H1 (cell line): Measurements from ENCODE around the gene OLR1. TPM values are rescaled to one million over a fixed set of nuclear protein-coding genes. Genes with fewer than 3 reads are reported as not detected.

Source experiments
- CTCF ChIA-PET: fragments of 300-600 bp; sonication (Branson Sonifier 250); formaldehyde crosslinking; loops from one replicate; lab custom pipeline; 2021; ENCODE audit not compliant: partially characterized antibody; lab: Charles Lee
- POLR2A ChIA-PET: fragments of 300-600 bp; sonication (Branson Sonifier 250); formaldehyde crosslinking; loops from one replicate; lab custom pipeline; 2021; ENCODE audit warnings: inconsistent platforms; ENCODE audit not compliant: partially characterized antibody; lab: Charles Lee
- DNase-seq, 2 experiments: peaks; one replicate each; pipeline versions ENCODE4 v3.0.0 to v3.0.0-alpha.2; 2010 to 2022; ENCODE audit warnings: low spot score in 2 of 2, low read depth in 1 of 2, mixed read lengths in 1 of 2
- FAIRE-seq: peaks from 2 replicates; lab custom pipeline; 2011; peaks lifted over from hg19 to GRCh38; lab: Jason Lieb, UNC
- H2AFZ ChIP-seq: 2 replicates; pipeline ENCODE4 v1.8.1; 2012; ENCODE audit warnings: low read length, inconsistent platforms
- H2AK5ac ChIP-seq: 2 replicates; pipeline ENCODE4 v1.6.1; 2013; ENCODE audit warnings: low read depth, low read length
- H2BK120ac ChIP-seq: replicated peaks from 2 replicates; pipeline ENCODE3; 2013; ENCODE audit warnings: low read depth, low read length, inconsistent platforms
- H2BK12ac ChIP-seq: 2 replicates; pipeline ENCODE4 v1.6.1; 2013; ENCODE audit warnings: low read depth, low read length
- H2BK15ac ChIP-seq: 2 replicates; pipeline ENCODE4 v1.6.1; 2013; ENCODE audit warnings: low read length
- H2BK20ac ChIP-seq: 2 replicates; pipeline ENCODE4 v1.6.1; 2013; ENCODE audit warnings: low read length
- H2BK5ac ChIP-seq: 2 replicates; pipeline ENCODE4 v1.6.1; 2013; ENCODE audit warnings: low read depth, low read length
- H3K14ac ChIP-seq: 2 replicates; pipeline ENCODE4 v1.6.1; 2013; ENCODE audit warnings: inconsistent platforms; ENCODE audit not compliant: insufficient read length
- H3K18ac ChIP-seq: 2 replicates; pipeline ENCODE4 v1.6.1; 2013; ENCODE audit warnings: low read length; ENCODE audit errors: extremely low read depth
- H3K23ac ChIP-seq: 2 replicates; pipeline ENCODE4 v1.6.1; 2013; ENCODE audit warnings: inconsistent platforms; ENCODE audit not compliant: insufficient read length
- H3K23me2 ChIP-seq: 2 replicates; pipeline ENCODE4 v1.6.1; 2013; ENCODE audit warnings: low read depth, low read length
- H3K27ac ChIP-seq: 2 replicates; pipeline ENCODE4 v1.6.1; 2011; ENCODE audit warnings: low read depth, low read length, inconsistent platforms
- H3K27me3 ChIP-seq, 4 experiments: replicated peaks in 1 of 4; 1 replicate in 1 of 4; 2 replicates in 3 of 4; pipeline versions ENCODE4 v1.6.1 to v1.8.1; 2011 to 2013; ENCODE audit warnings: low read length in 3 of 4, mild to moderate bottlenecking in 3 of 4, inconsistent platforms in 2 of 4, mixed read lengths in 2 of 4, moderate library complexity in 1 of 4; ENCODE audit not compliant: control insufficient read depth in 3 of 4, insufficient read depth in 3 of 4; ENCODE audit errors: extremely low read depth in 1 of 4
- H3K36me3 ChIP-seq, 4 experiments: 2 replicates each; pipeline versions ENCODE4 v1.6.1 to v1.8.1; 2011 to 2013; ENCODE audit warnings: mild to moderate bottlenecking in 4 of 4, low read length in 3 of 4, moderate library complexity in 2 of 4, control low read depth in 1 of 4, inconsistent platforms in 1 of 4; ENCODE audit not compliant: insufficient read depth in 4 of 4, control insufficient read depth in 2 of 4
- H3K4ac ChIP-seq: replicated peaks from 2 replicates; pipeline ENCODE3; 2013; ENCODE audit warnings: low read length, low read depth, mixed read lengths, inconsistent platforms; ENCODE audit not compliant: insufficient read length
- H3K4me1 ChIP-seq, 4 experiments: replicated peaks in 1 of 4; 1 replicate in 1 of 4; 2 replicates in 3 of 4; pipeline versions ENCODE4 v1.6.1 to v1.8.1; 2011 to 2013; ENCODE audit warnings: low read length in 3 of 4, inconsistent platforms in 2 of 4, mixed read lengths in 1 of 4; ENCODE audit not compliant: insufficient read depth in 4 of 4, control insufficient read depth in 3 of 4
- H3K4me2 ChIP-seq, 2 experiments: 2 replicates each; pipeline versions ENCODE4 v1.6.1 to v1.8.1; 2011 to 2013; ENCODE audit warnings: low read depth in 2 of 2, low read length in 2 of 2, control low read depth in 1 of 2, inconsistent platforms in 1 of 2, mild to moderate bottlenecking in 1 of 2; ENCODE audit not compliant: insufficient read depth in 1 of 2
- H3K4me3 ChIP-seq, 4 experiments: fragments of 200-600, 300-600 bp in 1 of 4; sonication (generic), shearing (Covaris generic), sonication (Bioruptor Twin) in 1 of 4; 2 replicates each; pipeline versions ENCODE4 v1.5.1 to v1.8.1; 2011 to 2016; ENCODE audit warnings: low read length in 4 of 4, low read depth in 3 of 4, control low read depth in 2 of 4, inconsistent platforms in 2 of 4, mild to moderate bottlenecking in 2 of 4, mixed read lengths in 1 of 4, moderate library complexity in 1 of 4; ENCODE audit not compliant: insufficient read depth in 2 of 4; ENCODE audit errors: extremely low read depth in 1 of 4
- H3K56ac ChIP-seq: replicated peaks from 2 replicates; pipeline ENCODE3; 2013; ENCODE audit warnings: low read depth, mild to moderate bottlenecking, mixed read lengths, low read length, inconsistent platforms; ENCODE audit not compliant: insufficient read length
- H3K79me1 ChIP-seq: 2 replicates; pipeline ENCODE4 v1.6.1; 2013; ENCODE audit warnings: low read depth, low read length, control low read depth
- H3K79me2 ChIP-seq, 2 experiments: 2 replicates each; pipeline versions ENCODE4 v1.6.1 to v1.8.1; 2012 to 2013; ENCODE audit warnings: low read length in 2 of 2, mild to moderate bottlenecking in 2 of 2, inconsistent platforms in 1 of 2; ENCODE audit not compliant: insufficient read depth in 2 of 2, control insufficient read depth in 1 of 2
- H3K9ac ChIP-seq, 4 experiments: replicated peaks in 1 of 4; 1 replicate in 1 of 4; 2 replicates in 3 of 4; pipeline versions ENCODE4 v1.6.1 to v1.8.1; 2011 to 2013; ENCODE audit warnings: low read depth in 3 of 4, low read length in 3 of 4, control low read depth in 2 of 4, mild to moderate bottlenecking in 2 of 4, moderate library complexity in 2 of 4, inconsistent platforms in 1 of 4; ENCODE audit errors: extremely low read depth in 1 of 4
- H3K9me3 ChIP-seq, 2 experiments: 2 replicates each; pipeline versions ENCODE4 v1.6.1 to v1.8.1; 2012 to 2013; ENCODE audit warnings: mild to moderate bottlenecking in 2 of 2, moderate library complexity in 2 of 2, control low read depth in 1 of 2, inconsistent platforms in 1 of 2, low read depth in 1 of 2, low read length in 1 of 2, mixed read lengths in 1 of 2; ENCODE audit not compliant: insufficient read depth in 2 of 2
- H4K20me1 ChIP-seq, 2 experiments: replicated peaks in 1 of 2; 2 replicates each; pipeline versions ENCODE3 to v1.8.1; 2011 to 2013; ENCODE audit warnings: inconsistent platforms in 2 of 2, low read length in 2 of 2, mild to moderate bottlenecking in 1 of 2; ENCODE audit not compliant: insufficient read depth in 2 of 2, control insufficient read depth in 1 of 2
- H4K5ac ChIP-seq: 2 replicates; pipeline ENCODE4 v1.6.1; 2013; ENCODE audit warnings: low read length, low read depth, mixed read lengths, inconsistent platforms; ENCODE audit not compliant: insufficient read length
- H4K8ac ChIP-seq: 2 replicates; pipeline ENCODE4 v1.8.0; 2013; ENCODE audit warnings: mild to moderate bottlenecking, moderate library complexity, low read length, inconsistent platforms; ENCODE audit not compliant: insufficient read depth; ENCODE audit errors: extremely low read depth
- H4K91ac ChIP-seq: replicated peaks from 2 replicates; pipeline ENCODE3; 2013; ENCODE audit warnings: low read length, mixed read lengths, inconsistent platforms; ENCODE audit not compliant: insufficient read length
- CHD1 ChIP-seq: IDR thresholded peaks from 2 replicates; pipeline ENCODE4 v1.6.1; 2012; ENCODE audit warnings: low read depth, low read length, improper control_type of control experiment
- WGBS, 2 experiments: shearing (Covaris generic) in 1 of 2; methylation state at CpG; one replicate each; pipeline versions ENCODE4 v1.1.6 to v1.1.7; 2013 to 2015; ENCODE audit warnings: low lambda C conversion rate in 2 of 2, mixed read lengths in 2 of 2, inconsistent platforms in 1 of 2, low coverage in 1 of 2, missing lambda C conversion rate in 1 of 2; ENCODE audit not compliant: insufficient replicate concordance in 2 of 2, insufficient coverage in 1 of 2, insufficient read length in 1 of 2; ENCODE audit errors: extremely low coverage in 1 of 2, missing lambda C conversion rate in 1 of 2; 5-methylcytosine and 5-hydroxymethylcytosine counted together
- polyA plus RNA-seq, 7 experiments: library from polyadenylated mRNA; depleted of rRNA in 3 of 7; stranded (reverse) in 5 of 7; unstranded in 2 of 7; fragments of >200 nt in 5 of 7; fragments of 200-250 nt in 2 of 7; gene quantifications; 1 replicate in 5 of 7; 2 replicates in 1 of 7; 4 replicates in 1 of 7; pipeline versions ENCODE4 v1.2.1 to v1.2.3, GENCODE V29; 2011 to 2013; ENCODE audit warnings: missing spikeins in 2 of 7, mixed read lengths in 2 of 7
- total RNA-seq: library from RNA; stranded (reverse); fragmentation: NEBNext Ultra II Directional; extraction: Animal tissue kit (Norgen Biotek cat#: 25700); gene quantifications from 2 replicates; pipeline ENCODE4 v1.2.1, GENCODE V29; 2021

Gene OLR1
- total and polyA plus RNA-seq, 2 of the 8 experiments (the other 6 are each of a cell fraction or from before 2014, with no cell fraction given), result not detected

- Histone ChIP-seq H3K23ac (no peak overlapping the region), H4K91ac (no peak overlapping the region), H3K14ac (no peak overlapping the region), H2AK5ac (no peak overlapping the region), H2AFZ (no peak overlapping the region), H3K4me3 (no peak overlapping the region), H3K27ac (no peak overlapping the region), H4K20me1 (no peaks in the 10 kb centered on the region), H2BK15ac (no peak overlapping the region), H3K56ac (no peak overlapping the region), H4K8ac (no peak overlapping the region), H3K27me3 (no peaks in the 10 kb centered on the region), H2BK5ac (no peak overlapping the region), H3K9me3 (peaks cover 0 to 4% of the 10 kb centered on the region in 2 experiments; a peak in 1 of 4 replicates), H2BK12ac (no peak overlapping the region), H3K18ac (no peak overlapping the region), H3K4me1 (no peaks in the 10 kb centered on the region), H3K23me2 (no peaks in the 10 kb centered on the region), H3K79me2 (no peaks in the 10 kb centered on the region), H3K4me2 (no peak overlapping the region), H3K9ac (no peak overlapping the region), H2BK120ac (no peak overlapping the region), H4K5ac (no peak overlapping the region), H3K36me3 (no peaks in the 10 kb centered on the region; a peak in 1 of 8 replicates), H2BK20ac (no peak overlapping the region), H3K4ac (no peak overlapping the region), H3K79me1 (no peaks in the 10 kb centered on the region)
- DNase-seq (no peak), FAIRE-seq (no peak)
- ChIA-PET POLR2A (no interaction called here), CTCF (interaction anchor here (1.3 to 1.8 kb wide), 2 partner anchors 76 to 79 kb away, joined by 4 read pairs; no protein-coding TSS in a partner anchor)
- WGBS, 2 experiments, result 67% methylated on average over 1 of the region's 1 CpG; no CpG with 5 or more reads in 1 of the 2 experiments
- no peak for TF ChIP-seq CHD1
Measured at GRCh38 chr12:10113920-10114319, 58.0 kb downstream of the OLR1 start.
